LoVo (cell line): ENCODE measurements around the gene KDM4D.
"Not testable (repeated sequence)": the region's sequence is repeated elsewhere in the genome, so short reads cannot be mapped to it uniquely, and the experiment has no call there.

Experiments
- DNase-seq: peaks from one replicate; pipeline ENCODE4 v3.0.0-alpha.2; 2016; ENCODE audit warnings: low spot score

The KDM4D gene

DNA sequence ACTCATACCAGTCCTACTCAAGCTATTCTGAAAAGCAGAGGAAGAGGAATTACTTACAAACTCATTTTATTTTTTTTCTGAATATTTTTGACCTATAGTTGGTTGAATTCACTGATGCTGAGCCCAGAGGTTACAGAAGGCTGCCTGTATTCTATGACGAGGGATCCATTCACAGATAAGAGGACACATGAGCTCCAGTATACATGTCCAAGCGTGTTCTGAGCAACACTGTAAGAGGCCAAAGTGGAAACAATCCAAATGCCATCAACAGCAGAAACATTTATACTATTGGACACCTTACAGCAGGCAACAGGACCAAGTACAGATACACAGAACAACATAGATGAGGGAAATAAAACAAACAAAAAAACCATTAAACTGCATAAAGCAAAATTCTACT lies 61.8 kb downstream of the KDM4D start:
- no peak for DNase-seq

DNA sequence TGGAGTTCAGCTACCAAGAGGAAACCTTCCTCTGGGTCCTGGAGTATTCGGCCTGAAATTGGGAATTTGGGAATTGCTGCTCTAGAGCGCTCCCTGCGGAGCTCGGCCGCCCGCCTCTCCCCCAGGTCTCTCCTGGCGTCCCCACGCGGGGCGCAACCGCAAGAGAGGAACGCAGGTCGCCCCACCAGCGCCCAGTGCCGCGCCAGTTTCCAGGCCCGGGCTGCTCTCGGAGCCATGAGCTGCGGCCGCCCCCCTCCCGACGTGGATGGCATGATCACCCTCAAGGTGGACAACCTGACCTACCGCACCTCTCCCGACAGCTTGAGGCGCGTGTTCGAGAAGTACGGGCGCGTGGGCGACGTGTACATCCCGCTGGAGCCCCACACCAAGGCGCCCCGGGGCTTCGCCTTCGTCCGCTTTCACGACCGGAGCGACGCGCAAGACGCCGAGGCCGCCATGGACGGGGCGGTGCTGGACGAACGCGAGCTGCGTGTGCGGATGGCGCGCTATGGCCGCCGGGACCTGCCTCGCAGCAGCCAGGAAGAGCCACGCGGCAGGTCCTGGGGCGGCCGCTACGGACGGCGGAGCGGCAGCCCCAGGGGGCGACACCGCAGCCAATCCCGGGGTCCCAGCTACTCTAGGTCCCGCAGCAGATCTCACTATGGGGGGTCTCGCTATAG lies 64.0 kb downstream of the KDM4D start:
- not testable (repeated sequence) for DNase-seq

DNA sequence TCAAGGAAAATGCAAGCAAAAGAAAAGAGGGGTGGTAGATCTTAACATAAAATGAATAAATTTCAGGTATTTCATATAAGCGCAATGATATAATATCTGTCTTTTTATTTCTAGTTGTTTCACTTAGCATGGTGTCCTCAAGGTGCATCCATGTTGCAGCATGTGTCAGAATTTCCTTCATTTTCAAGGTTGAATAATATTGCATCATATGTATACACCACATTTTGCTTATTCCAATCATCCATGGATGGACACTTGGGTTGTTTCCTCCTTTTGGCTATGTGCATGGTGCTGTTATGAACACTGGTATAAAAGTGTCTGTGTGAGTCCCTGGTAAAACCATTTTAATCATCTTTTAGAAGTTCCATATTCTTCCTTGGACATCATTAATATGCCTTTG lies 68.7 kb downstream of the KDM4D start:
- no peak for DNase-seq

DNA sequence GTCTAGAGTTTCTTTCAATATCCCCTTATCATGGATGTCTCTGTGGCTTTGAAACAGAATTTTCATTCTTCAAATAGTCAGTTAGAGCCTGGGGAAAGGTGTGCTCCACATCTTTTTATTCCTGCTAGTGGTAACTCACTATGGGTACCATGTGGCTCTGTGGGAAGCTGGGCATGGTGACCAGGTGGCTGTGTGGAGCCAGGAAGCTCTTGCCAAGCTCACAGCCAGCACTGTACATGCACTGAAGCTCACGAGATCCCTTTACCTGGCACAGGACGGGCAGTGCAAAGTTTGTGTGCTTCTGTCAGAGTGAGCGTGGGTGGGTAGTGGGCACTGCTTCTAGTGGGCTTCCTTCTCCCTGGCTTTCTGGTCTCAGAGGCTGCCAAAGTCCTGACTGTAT lies 69.4 kb downstream of the KDM4D start:
- no peak for DNase-seq

DNA sequence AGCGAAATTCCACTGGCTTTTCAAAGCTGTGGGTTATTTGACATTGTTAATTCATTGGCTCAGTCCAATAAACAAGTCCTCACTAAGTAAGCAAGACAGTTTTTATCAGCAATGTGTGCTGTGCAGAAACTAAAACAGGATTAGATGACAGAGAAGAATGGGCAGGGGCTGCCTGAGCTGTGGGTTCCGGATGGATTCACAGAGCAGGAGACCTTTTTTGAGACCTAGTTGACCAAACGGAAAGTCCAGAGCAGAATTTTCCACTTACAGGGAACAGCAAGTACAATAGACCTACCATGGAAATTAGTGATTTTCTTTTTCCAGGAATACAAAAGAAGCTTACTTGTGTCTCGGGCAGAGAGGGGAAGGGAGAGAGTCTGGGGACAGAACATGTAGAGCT lies 70.5 kb downstream of the KDM4D start:
- DNase-seq = no peak

DNA sequence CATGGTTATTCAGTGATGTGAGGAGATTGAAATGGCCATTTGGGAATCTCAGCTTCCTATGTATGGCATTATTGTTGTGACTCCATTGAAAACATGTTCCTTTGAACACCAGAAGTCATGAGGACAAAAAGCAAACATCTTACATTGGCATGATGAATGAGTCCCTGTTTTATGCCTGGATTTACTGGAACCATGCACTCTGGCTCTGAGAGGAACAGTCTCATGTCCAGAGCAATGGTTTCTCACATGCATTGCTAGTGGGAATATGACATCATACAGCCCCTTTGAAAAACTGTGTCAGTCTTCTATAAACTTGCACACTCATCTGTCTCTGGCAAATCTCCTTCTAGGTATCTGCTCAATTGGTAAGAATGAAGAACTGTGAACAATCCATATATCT lies 72.3 kb downstream of the KDM4D start:
- DNase-seq = no peak
